Breast epithelium (tissue), 3 donors: ENCODE measurements around the gene SRRM2.

Experiments used
- POLR2A ChIP-seq: fragments of 450-650 bp; IDR thresholded peaks from one replicate; pipeline ENCODE4 v1.6.1; 2016; ENCODE audit warnings: antibody characterized with exemption, mild to moderate bottlenecking, moderate library complexity
- POLR2AphosphoS5 ChIP-seq, 3 donors: sonication (generic); formaldehyde crosslinking; IDR thresholded peaks; one replicate each; pipeline ENCODE4 v1.6.1; 2017; ENCODE audit warnings: antibody characterized with exemption in 3 of 3
- TF ChIP-seq, protein P1 (sequence below), 3 donors: fragments of 450-650 bp; IDR thresholded peaks; one replicate each; pipeline ENCODE4 v1.5.1; 2016 to 2017; ENCODE audit warnings: antibody characterized with exemption in 3 of 3, mild to moderate bottlenecking in 3 of 3, moderate library complexity in 3 of 3

DNA sequence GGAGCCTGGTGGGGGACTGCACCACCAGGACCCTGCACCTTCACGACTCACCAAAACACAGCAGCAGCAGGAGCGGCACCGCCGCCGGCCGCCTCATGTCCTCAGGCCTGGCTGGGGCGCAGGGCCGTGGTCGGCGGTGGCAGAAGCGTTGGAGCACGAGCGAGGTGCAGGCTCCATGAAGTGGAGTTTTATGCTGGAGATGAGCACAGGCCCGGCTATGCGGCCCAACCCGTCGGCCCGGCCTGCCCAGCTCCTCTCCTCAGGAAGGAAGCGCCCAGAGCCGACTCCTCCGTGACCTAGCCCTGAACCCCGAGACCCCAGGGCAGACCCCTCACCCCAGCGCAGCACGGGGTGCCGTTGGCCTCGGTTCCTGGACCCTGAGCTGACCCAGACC lies 32.4 kb upstream of the SRRM2 start, which contains the start of gene PRSS27:
- TF ChIP-seq, protein P1, sequence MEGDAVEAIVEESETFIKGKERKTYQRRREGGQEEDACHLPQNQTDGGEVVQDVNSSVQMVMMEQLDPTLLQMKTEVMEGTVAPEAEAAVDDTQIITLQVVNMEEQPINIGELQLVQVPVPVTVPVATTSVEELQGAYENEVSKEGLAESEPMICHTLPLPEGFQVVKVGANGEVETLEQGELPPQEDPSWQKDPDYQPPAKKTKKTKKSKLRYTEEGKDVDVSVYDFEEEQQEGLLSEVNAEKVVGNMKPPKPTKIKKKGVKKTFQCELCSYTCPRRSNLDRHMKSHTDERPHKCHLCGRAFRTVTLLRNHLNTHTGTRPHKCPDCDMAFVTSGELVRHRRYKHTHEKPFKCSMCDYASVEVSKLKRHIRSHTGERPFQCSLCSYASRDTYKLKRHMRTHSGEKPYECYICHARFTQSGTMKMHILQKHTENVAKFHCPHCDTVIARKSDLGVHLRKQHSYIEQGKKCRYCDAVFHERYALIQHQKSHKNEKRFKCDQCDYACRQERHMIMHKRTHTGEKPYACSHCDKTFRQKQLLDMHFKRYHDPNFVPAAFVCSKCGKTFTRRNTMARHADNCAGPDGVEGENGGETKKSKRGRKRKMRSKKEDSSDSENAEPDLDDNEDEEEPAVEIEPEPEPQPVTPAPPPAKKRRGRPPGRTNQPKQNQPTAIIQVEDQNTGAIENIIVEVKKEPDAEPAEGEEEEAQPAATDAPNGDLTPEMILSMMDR (IDR thresholded peaks at IDR 0.05) = no peak
- no peak for TF ChIP-seq POLR2A
- no peak for TF ChIP-seq POLR2AphosphoS5 (IDR thresholded peaks at IDR 0.05)
